Activated CD8-positive, alpha-beta T cell treated with anti-CD3 and anti-CD28 coated beads, Interleukin-2, amount 10 ng/mL, durations not matched to agents 7 days and 5 days (primary cell): ENCODE results near the gene SDCCAG8. TPM values are rescaled to one million over a fixed set of nuclear protein-coding genes. Genes with fewer than 3 reads are reported as not detected.

Source experiments
- ATAC-seq: fragments of 150-1000 bp; cut with Tn5 transposase; one replicate; pipeline ENCODE4 v1.10.0; 2021; ENCODE audit warnings: moderate library complexity
- CTCF ChIA-PET: fragments of 350-600 bp; sonication (Branson Sonifier 250); formaldehyde crosslinking; loops from one replicate; lab custom pipeline; 2021; ENCODE audit warnings: antibody characterized with exemption; lab: Charles Lee
- POLR2A ChIA-PET: fragments of 350-600 bp; sonication (Branson Sonifier 250); formaldehyde crosslinking; loops from one replicate; lab custom pipeline; 2021; ENCODE audit warnings: antibody characterized with exemption; lab: Charles Lee
- DNase-seq: peaks from one replicate; pipeline ENCODE4 v3.0.0-alpha.2; 2020
- H3K27ac Mint-ChIP-seq: one replicate; pipeline ENCODE4 v1.8.0; 2021; ENCODE audit warnings: mild to moderate bottlenecking, mixed read lengths
- H3K27me3 Mint-ChIP-seq: one replicate; pipeline ENCODE4 v1.8.0; 2021; ENCODE audit warnings: low read depth, mixed read lengths
- H3K36me3 Mint-ChIP-seq: one replicate; pipeline ENCODE4 v1.8.0; 2021; ENCODE audit warnings: low read depth, mixed read lengths
- H3K4me1 Mint-ChIP-seq: one replicate; pipeline ENCODE4 v1.8.0; 2021; ENCODE audit warnings: low read depth, mixed read lengths
- H3K4me3 Mint-ChIP-seq: one replicate; pipeline ENCODE4 v1.8.0; 2021; ENCODE audit warnings: mild to moderate bottlenecking, mixed read lengths
- H3K9me3 Mint-ChIP-seq: one replicate; pipeline ENCODE4 v1.8.0; 2022; ENCODE audit warnings: mixed read lengths; ENCODE audit not compliant: insufficient read depth
- total RNA-seq, 2 experiments: library from RNA; stranded (reverse); gene quantifications; one replicate each; pipeline ENCODE4 v1.2.3, GENCODE V29; 2021

The SDCCAG8 gene
- total RNA-seq, 2 experiments from 2014 or later = 16.6 to 20.0 TPM

DNA sequence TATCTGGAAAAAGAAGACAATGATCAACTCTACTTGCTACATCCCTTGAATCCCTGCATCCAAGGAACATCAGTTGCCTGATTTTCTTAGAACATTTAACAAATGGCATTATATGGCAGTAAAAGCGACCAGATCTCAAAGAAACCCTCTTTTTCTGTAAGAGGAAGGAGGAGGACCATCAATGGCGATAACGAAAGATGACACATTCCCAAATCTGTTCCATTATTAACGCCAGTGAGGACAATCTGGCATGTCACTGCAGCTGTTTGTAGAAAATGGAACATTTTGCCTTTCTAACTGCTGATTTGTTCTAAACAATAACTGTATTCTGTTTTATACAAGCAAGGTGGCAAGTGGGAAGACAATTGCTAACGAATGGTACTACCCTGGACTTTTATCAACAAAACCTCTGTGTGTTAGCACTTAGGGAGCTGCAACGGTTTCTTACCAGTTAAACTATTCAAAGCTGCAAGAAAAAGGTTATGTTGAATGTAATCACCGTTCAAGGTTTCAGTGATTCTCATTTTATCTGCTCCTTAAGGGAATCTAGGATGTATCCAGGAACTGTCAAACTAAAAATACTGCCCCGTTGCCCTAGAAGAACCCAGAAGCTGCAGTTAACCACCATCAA, 251.9 kb downstream of the SDCCAG8 start:
- DNase-seq (no peak), ATAC-seq (peak; percentile 21)
- Mint-ChIP-seq H3K4me1 (peaks cover 34% of the 10 kb centered on the region), H3K27me3 (no peaks in the 10 kb centered on the region), H3K36me3 (peaks cover 15% of the 10 kb centered on the region), H3K27ac (peak overlapping the region; percentile 86), H3K4me3 (peak overlapping the region; percentile 24), H3K9me3 (no peaks in the 10 kb centered on the region)
- POLR2A ChIA-PET = interaction anchor here (0.7 kb wide), 1 partner anchor 15 kb away, joined by 3 read pairs; no protein-coding TSS in a partner anchor
- CTCF ChIA-PET = interaction anchor here (0.9 to 2.6 kb wide), 2 partner anchors 27 to 164 kb away, joined by 4 to 6 read pairs; no protein-coding TSS in a partner anchor

DNA sequence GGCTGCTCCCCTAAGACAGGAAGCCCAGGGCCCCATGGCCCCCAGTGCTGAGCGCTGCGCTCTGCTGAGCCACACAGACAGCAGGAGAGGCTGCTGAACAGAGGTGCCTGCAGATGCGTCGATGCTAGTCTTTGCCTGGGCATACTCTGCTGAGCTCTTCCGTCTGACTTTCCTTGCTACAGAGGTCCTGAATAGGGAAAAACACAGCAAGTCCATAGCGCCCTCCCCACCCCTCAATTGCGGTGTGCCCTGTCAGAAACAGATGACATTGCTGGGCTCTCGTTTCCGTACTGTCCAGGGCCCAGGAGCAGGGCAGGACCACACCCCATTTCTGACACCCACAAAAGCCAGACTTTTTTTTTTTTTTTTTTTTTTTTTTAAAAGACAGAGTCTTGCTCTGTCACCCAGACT, 252.5 kb downstream of the SDCCAG8 start:
- no peaks in the 10 kb centered on the region for H3K27me3 Mint-ChIP-seq
- ChIA-PET POLR2A (interaction anchor here (0.7 kb wide), 1 partner anchor 16 kb away, joined by 3 read pairs; no protein-coding TSS in a partner anchor), CTCF (interaction anchor here (0.9 to 2.6 kb wide), 2 partner anchors 26 to 164 kb away, joined by 4 to 6 read pairs; no protein-coding TSS in a partner anchor)
- peak overlapping the region; percentile 24 for H3K4me3 Mint-ChIP-seq
- ATAC-seq (peak; percentile 96), DNase-seq (peak; percentile 66)
- H3K9me3 Mint-ChIP-seq = no peaks in the 10 kb centered on the region
- peaks cover 15% of the 10 kb centered on the region for H3K36me3 Mint-ChIP-seq
- peak overlapping the region; percentile 86 for H3K27ac Mint-ChIP-seq
- peaks cover 34% of the 10 kb centered on the region for H3K4me1 Mint-ChIP-seq

DNA sequence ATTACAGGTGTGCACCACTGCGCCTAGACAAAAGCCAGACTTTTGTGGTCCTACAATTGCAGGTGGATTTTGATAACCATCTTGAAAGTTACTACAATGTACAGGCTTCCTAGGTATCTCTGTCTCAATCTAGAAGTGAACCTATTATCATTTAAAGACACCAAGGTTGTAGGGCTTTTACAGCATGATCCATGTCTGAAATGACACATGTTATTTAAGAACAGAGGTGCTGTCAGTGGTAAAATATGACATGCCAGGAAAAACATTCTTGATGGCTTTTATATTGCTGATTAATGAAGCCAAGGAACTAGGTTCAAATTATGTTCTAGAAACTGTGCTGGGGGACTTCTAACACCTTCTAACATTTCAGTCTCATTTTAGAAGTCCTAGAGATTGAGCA, 253.1 kb downstream of the SDCCAG8 start:
- POLR2A ChIA-PET = no interaction called here
- no peaks in the 10 kb centered on the region for H3K27me3 Mint-ChIP-seq
- peaks cover 34% of the 10 kb centered on the region for H3K4me1 Mint-ChIP-seq
- DNase-seq (no peak), ATAC-seq (no peak)
- H3K4me3 Mint-ChIP-seq = peak overlapping the region; percentile 12
- peak overlapping the region; percentile 86 for H3K27ac Mint-ChIP-seq
- H3K36me3 Mint-ChIP-seq = peaks cover 13% of the 10 kb centered on the region
- no peaks in the 10 kb centered on the region for H3K9me3 Mint-ChIP-seq
- CTCF ChIA-PET = no interaction called here

DNA sequence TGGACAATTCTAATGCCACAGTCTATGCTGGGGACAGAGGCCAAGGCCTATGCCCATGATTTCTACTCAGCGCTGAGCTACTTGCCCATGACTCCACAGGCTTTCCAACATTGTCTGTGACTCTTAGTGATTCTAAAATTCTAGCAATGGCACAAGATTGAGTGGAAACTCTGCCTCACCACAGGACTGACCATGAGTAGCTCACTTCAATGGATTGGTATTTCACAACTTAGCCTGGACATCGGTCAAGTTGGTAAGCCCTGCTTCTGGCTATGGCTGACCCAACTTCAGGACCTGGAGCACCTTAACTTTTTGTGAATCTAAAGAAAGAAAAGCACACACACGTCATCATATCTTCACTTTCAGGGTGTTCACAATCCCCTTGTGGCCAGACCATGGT, 255.1 kb downstream of the SDCCAG8 start:
- Mint-ChIP-seq H3K36me3 (peaks cover 7% of the 10 kb centered on the region), H3K4me1 (peaks cover 31% of the 10 kb centered on the region), H3K27ac (no peak overlapping the region), H3K27me3 (no peaks in the 10 kb centered on the region), H3K9me3 (no peaks in the 10 kb centered on the region), H3K4me3 (no peak overlapping the region)
- CTCF ChIA-PET = no interaction called here
- POLR2A ChIA-PET = no interaction called here
- DNase-seq (no peak), ATAC-seq (no peak)

DNA sequence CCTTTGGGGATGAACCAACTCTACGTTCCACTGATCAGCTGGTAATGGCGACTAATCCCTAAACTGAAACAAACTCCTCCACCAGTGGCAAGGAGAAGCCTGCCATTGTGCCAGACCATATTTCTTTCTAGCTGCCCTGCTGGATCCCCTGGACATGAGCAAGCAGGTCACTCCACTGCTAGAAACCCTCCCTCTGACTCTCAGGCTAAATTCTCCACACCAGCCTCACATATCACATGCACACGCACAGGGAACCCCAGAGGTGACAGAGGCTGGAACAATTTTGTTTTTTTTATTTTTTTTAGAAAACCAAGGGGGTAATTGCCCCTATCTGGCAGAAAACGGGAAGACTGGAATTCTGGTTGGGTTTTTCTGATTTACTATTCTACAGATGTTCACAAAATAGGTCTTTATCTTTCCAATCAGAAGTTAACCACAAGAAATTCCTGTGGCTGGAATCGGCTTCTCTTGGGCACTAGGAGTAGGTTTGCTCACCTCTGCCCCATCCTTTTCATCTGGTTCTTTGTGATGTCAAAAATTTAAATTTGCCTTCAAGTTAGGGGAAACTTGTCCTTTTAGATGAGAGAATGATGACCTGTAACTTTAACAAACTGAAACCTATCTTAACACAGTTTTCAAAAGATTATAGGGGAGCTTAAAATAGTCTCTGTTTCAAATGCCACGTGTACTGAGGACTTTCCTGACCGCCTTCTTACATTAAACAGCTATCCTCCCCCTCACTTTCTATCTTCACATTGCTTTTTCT, 258.1 kb downstream of the SDCCAG8 start:
- POLR2A ChIA-PET = no interaction called here

DNA sequence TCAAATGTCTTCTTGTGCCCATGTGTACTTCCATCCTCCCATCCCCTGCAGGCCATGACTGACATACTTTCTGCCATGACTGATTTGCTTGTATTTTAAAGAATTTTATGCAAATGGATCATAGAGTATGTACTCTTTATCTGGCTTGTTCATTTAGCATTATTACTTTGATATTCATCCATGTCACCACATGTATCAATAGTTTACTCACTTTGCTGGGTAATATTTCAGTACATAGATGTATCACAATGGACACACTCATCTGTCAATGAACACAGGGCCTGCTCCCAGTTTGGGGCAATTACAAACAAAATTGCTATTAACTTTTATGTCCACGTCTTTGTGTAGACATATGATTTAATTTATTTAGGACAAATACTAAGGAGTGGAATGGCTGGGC, 259.1 kb downstream of the SDCCAG8 start:
- peaks cover 11% of the 10 kb centered on the region for H3K36me3 Mint-ChIP-seq
- no peak for DNase-seq
- ATAC-seq = no peak
- no peak overlapping the region for H3K4me3 Mint-ChIP-seq
- H3K27ac Mint-ChIP-seq = no peak overlapping the region
- H3K27me3 Mint-ChIP-seq = no peaks in the 10 kb centered on the region
- H3K9me3 Mint-ChIP-seq = no peaks in the 10 kb centered on the region
- no peaks in the 10 kb centered on the region for H3K4me1 Mint-ChIP-seq
- ChIA-PET POLR2A (no interaction called here), CTCF (no interaction called here)

More for the DNA sequence above, 258.1 kb downstream of the SDCCAG8 start:
- Mint-ChIP-seq H3K4me1 (peaks cover 6% of the 10 kb centered on the region), H3K27me3 (no peaks in the 10 kb centered on the region), H3K4me3 (no peak overlapping the region), H3K27ac (no peak overlapping the region), H3K9me3 (no peaks in the 10 kb centered on the region), H3K36me3 (peaks cover 11% of the 10 kb centered on the region)
- CTCF ChIA-PET = no interaction called here
- DNase-seq (no peak), ATAC-seq (no peak)

DNA sequence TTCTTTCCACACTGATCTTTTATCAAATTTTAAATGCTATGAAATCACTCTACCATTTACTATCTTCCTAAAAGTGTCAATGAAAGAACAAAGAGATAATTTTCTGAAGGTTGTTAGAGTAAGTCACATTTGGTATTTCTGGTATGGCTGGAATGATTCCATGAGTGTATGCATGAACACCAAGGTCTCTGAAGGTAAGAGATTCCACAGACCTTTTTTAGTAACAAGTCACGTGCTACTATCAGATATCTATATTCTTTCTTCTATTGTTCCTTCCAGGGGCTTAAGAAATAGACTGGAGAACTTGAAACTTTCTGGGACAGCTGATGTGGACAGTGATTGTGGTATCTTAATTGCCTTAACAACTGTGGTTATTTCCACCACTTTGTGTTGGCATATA, 265.0 kb downstream of the SDCCAG8 start:
- Mint-ChIP-seq H3K27ac (no peak overlapping the region), H3K4me1 (peaks cover 6% of the 10 kb centered on the region), H3K36me3 (peaks cover 10% of the 10 kb centered on the region), H3K4me3 (no peak overlapping the region), H3K27me3 (no peaks in the 10 kb centered on the region), H3K9me3 (no peaks in the 10 kb centered on the region)
- DNase-seq = no peak
- ChIA-PET POLR2A (no interaction called here), CTCF (no interaction called here)
- ATAC-seq = no peak

DNA sequence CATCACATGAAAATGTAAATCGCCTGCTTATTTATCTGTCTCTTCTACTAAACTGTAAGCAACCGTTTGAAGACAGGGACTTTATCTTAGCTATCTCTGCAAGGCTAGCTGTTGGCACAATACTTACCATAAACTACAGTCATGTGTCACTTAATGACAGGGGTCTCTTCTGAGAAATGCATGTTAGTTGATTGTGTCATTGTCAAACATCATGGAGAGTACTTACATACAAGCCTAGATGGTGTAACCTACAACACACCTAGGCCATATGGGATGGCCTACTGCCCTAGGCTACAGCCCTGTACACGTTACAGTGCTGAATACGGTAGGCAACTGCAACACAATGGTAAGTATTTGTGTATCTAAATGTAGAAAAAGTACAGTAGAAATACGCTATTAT, 267.9 kb downstream of the SDCCAG8 start:
- ChIA-PET CTCF (no interaction called here), POLR2A (no interaction called here)
- Mint-ChIP-seq H3K4me3 (no peak overlapping the region), H3K27ac (no peak overlapping the region), H3K36me3 (peaks cover 7% of the 10 kb centered on the region), H3K27me3 (no peaks in the 10 kb centered on the region), H3K4me1 (peaks cover 6% of the 10 kb centered on the region), H3K9me3 (no peaks in the 10 kb centered on the region)
- DNase-seq (no peak), ATAC-seq (no peak)

DNA sequence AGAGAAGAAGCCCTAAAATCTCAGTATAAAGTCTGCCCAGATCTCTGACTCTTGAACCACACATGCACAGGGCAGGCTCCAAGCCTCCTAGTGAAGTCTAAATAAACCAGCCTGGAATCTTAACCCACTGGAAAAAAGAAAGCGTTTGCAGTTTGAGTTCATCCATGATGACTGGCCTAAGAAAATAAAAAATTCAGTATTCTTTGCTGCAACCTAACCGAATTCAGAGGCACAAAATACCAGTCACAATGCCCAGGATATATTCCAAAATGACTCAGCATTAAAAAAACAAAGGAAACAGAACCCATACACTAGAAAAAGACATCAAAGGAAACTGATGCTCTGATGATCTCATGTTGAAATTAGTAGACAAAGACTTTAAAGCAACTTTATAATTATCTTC, 269.2 kb downstream of the SDCCAG8 start:
- CTCF ChIA-PET = no interaction called here
- no peaks in the 10 kb centered on the region for H3K27me3 Mint-ChIP-seq
- DNase-seq = no peak
- H3K27ac Mint-ChIP-seq = no peak overlapping the region
- POLR2A ChIA-PET = no interaction called here
- no peak for ATAC-seq
- peaks cover 6% of the 10 kb centered on the region for H3K36me3 Mint-ChIP-seq
- peaks cover 6% of the 10 kb centered on the region for H3K4me1 Mint-ChIP-seq
- H3K4me3 Mint-ChIP-seq = no peak overlapping the region
- H3K9me3 Mint-ChIP-seq = no peaks in the 10 kb centered on the region

DNA sequence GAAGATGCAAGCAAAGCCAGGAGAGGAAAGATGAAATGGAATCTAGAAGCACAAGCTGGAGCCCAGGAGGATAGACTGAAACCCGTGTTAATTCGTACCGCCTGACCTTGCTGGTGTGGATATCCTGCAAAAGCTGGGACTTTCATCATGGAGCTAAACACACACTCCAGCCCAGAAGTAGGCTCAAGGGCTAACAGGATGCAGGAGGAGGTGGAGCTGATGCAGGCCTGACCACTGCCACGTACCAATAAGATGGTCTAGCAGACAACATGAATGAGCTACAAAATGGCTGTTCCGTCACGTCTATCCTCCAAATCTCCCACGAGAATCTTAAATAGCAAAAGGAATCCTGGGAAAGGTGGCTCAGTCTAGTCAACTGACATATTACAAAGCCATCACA, 270.3 kb downstream of the SDCCAG8 start:
- DNase-seq (no peak), ATAC-seq (no peak)
- peaks cover 6% of the 10 kb centered on the region for H3K4me1 Mint-ChIP-seq
- POLR2A ChIA-PET = no interaction called here
- no peak overlapping the region for H3K27ac Mint-ChIP-seq
- H3K9me3 Mint-ChIP-seq = no peaks in the 10 kb centered on the region
- peaks cover 1% of the 10 kb centered on the region for H3K36me3 Mint-ChIP-seq
- no peaks in the 10 kb centered on the region for H3K27me3 Mint-ChIP-seq
- CTCF ChIA-PET = no interaction called here
- no peak overlapping the region for H3K4me3 Mint-ChIP-seq

DNA sequence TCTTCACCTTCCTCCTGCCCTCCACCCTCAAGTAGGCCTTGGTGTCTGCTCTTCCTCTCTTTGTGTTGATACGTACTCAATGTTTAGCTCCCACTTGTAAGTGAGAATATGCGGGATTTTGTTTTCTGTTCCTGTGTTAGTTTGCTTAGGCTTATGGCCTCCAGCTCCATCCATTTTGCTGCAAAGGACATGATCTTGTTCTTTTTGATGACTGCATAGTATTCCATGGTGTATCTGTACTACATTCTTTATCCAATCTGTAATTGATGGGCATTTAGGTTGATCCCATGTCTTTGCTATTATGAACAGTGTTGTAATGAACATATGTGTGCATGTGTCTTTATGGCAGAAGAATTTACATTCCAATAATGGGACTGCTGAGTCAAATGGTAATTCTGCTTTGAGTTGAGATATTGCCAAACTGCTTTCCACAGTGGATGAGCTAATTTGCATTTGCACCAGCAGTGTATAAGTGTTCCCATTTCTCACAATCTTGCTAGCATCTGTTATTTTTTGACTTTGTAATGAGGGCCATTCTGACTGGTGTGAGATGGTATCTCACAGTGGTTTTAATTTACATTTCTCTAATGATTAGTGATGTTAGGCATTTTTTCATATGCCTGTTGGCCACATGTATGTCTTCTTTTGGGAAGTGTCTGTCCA, 272.7 kb downstream of the SDCCAG8 start:
- ATAC-seq (no peak), DNase-seq (no peak)
- no peak overlapping the region for H3K4me3 Mint-ChIP-seq
- no peaks in the 10 kb centered on the region for H3K9me3 Mint-ChIP-seq
- peaks cover 2% of the 10 kb centered on the region for H3K4me1 Mint-ChIP-seq
- peaks cover 1% of the 10 kb centered on the region for H3K36me3 Mint-ChIP-seq
- CTCF ChIA-PET = no interaction called here
- no peak overlapping the region for H3K27ac Mint-ChIP-seq
- POLR2A ChIA-PET = no interaction called here
- no peaks in the 10 kb centered on the region for H3K27me3 Mint-ChIP-seq

DNA sequence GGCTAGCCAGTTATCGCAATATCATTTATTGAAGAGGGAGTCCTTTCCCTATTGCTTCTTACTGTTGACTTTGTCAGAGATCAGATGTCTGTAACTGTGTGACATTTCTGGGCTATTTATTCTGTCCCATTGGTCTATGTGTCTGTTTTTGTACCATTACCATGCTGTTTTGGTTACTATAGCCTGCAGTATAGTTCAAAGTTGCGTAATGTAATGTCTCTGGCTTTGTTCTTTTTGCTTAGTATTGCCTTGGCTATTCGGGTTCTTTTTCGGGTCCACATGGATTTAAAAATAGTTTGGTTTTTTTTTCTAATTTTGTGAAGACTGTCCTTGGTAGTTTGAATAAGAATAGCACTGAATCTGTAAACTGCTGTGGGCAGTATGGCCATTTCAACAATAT, 273.7 kb downstream of the SDCCAG8 start:
- Mint-ChIP-seq H3K36me3 (peaks cover 1% of the 10 kb centered on the region), H3K27ac (no peak overlapping the region), H3K4me3 (no peak overlapping the region), H3K9me3 (no peaks in the 10 kb centered on the region), H3K4me1 (peaks cover 2% of the 10 kb centered on the region), H3K27me3 (no peaks in the 10 kb centered on the region)
- DNase-seq = no peak
- CTCF ChIA-PET = no interaction called here
- ATAC-seq = no peak
- POLR2A ChIA-PET = no interaction called here
